Spinal cord (tissue), 10 donors: Measurements from ENCODE around the gene NT5DC2. TPM values are rescaled to one million over a fixed set of nuclear protein-coding genes. Genes with fewer than 3 reads are reported as not detected.
A peak's percentile ranks its signal among the peaks of the same experiment; 100 is the strongest.

ENCODE experiments used
- DNase-seq, 6 donors: peaks; one replicate each; pipeline versions ENCODE4 v3.0.0 to v3.0.0-alpha.2; 2013 to 2015; ENCODE audit warnings: low spot score in 6 of 6, low read depth in 4 of 6
- H3K27ac ChIP-seq: one replicate; pipeline ENCODE4 v1.5.1; 2013; ENCODE audit warnings: low read depth, low read length, control low read depth
- H3K27me3 ChIP-seq: one replicate; pipeline ENCODE4 v1.6.1; 2013; ENCODE audit warnings: low read length; ENCODE audit not compliant: control insufficient read depth, insufficient read depth
- H3K36me3 ChIP-seq: one replicate; pipeline ENCODE4 v1.6.1; 2013; ENCODE audit warnings: low read length; ENCODE audit not compliant: control insufficient read depth, insufficient read depth
- H3K4me1 ChIP-seq: one replicate; pipeline ENCODE4 v1.6.1; 2013; ENCODE audit warnings: low read length; ENCODE audit not compliant: control insufficient read depth, insufficient read depth
- H3K4me3 ChIP-seq: one replicate; pipeline ENCODE4 v1.5.1; 2013; ENCODE audit warnings: low read depth, low read length, control low read depth
- H3K9me3 ChIP-seq: one replicate; pipeline ENCODE4 v1.6.1; 2013; ENCODE audit warnings: low read length; ENCODE audit not compliant: control insufficient read depth, insufficient read depth
- WGBS: methylation state at CpG from one replicate; pipeline ENCODE4 v1.1.5; 2013; ENCODE audit warnings: missing lambda C conversion rate; ENCODE audit not compliant: insufficient coverage; 5-methylcytosine and 5-hydroxymethylcytosine counted together
- polyA plus RNA-seq, 2 donors: library from polyadenylated mRNA; unstranded; fragments of 120-200 nt; gene quantifications; one replicate each; pipeline ENCODE4 v1.2.1, GENCODE V29; 2013; ENCODE audit not compliant: insufficient read length in 2 of 2
- total RNA-seq, 2 donors: library from RNA; depleted of rRNA in 1 of 2; stranded (reverse); fragments of 120-200 nt in 1 of 2; fragments of >200 nt in 1 of 2; gene quantifications; one replicate each; pipeline versions ENCODE4 v1.2.3 to v1.2.4, GENCODE V29; 2013 to 2014
- donor health status: healthy.

NT5DC2 gene
- total and polyA plus RNA-seq, 4 donors = 33.6 to 205 (median 144) TPM

DNA sequence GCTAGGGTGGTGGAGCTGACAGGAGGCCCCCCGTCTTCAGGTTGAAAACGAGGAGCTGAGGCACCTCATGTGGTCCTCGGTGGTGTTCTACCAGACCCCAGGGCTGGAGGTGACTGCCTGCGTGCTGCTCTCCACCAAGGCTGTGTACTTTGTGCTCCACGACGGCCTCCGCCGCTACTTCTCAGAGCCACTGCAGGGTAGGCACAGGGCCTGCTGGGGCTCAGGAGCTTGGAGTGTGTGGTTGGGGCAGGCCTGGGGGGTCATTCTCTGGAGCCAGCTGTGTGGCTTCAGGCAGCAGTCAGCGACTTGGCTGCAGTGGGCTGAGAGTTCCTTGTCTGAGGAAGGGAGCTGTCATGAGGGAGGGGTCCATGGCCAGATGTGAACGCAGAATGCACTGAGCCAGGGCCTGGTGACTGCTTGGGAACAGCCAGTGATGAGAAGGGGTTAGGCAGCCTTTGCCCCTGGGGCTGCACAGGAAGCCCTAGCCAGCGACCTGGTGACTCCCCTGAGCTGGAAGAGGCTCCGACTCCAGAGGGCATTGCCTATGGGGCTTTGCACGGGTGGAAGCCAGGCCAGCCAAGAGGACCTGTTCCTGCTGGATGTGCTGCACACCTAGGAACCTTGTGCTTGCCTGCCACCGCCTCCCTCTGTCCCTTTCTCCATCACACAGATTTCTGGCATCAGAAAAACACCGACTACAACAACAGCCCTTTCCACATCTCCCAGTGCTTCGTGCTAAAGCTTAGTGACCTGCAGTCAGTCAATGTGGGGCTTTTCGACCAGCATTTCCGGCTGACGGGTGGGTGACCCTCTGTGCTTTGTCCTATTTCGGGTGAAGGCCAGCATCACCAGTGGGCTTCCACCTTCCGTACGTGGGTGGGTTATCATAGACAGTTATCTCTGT lies 43.4 kb downstream of the NT5DC2 start:
- Histone ChIP-seq H3K27ac (no peak overlapping the region), H3K4me3 (no peak overlapping the region)
- DNase-seq = no peak

DNA sequence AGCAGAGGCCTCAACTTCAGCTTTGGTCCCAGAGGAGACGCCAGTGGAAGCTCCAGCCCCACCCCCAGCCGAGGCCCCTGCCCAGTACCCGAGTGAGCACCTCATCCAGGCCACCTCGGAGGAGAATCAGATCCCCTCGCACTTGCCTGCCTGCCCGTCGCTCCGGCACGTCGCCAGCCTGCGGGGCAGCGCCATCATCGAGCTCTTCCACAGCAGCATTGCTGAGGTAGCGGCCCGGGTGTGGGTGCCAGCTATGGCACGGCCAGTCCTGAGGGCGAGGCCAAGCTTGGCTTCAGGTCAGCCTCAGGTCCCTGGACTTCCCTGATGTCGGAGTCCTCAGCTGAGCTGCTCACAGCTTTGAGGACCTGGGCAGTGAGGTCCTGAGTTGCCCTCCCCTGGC lies 44.2 kb downstream of the NT5DC2 start:
- H3K4me1 ChIP-seq = peaks cover 42% of the 10 kb centered on the region
- no peak overlapping the region for H3K4me3 ChIP-seq
- H3K9me3 ChIP-seq = no peaks in the 10 kb centered on the region
- 96% methylated on average over 18 of the region's 18 CpGs for WGBS
- no peak overlapping the region for H3K27ac ChIP-seq
- no peaks in the 10 kb centered on the region for H3K27me3 ChIP-seq
- no peak for DNase-seq
- peaks cover 100% of the 10 kb centered on the region for H3K36me3 ChIP-seq

More for the DNA sequence above, 43.4 kb downstream of the NT5DC2 start:
- Histone ChIP-seq H3K9me3 (no peaks in the 10 kb centered on the region), H3K27me3 (no peaks in the 10 kb centered on the region), H3K4me1 (peaks cover 38% of the 10 kb centered on the region), H3K36me3 (peaks cover 97% of the 10 kb centered on the region)
- WGBS = 86% methylated on average over 22 of the region's 22 CpGs

DNA sequence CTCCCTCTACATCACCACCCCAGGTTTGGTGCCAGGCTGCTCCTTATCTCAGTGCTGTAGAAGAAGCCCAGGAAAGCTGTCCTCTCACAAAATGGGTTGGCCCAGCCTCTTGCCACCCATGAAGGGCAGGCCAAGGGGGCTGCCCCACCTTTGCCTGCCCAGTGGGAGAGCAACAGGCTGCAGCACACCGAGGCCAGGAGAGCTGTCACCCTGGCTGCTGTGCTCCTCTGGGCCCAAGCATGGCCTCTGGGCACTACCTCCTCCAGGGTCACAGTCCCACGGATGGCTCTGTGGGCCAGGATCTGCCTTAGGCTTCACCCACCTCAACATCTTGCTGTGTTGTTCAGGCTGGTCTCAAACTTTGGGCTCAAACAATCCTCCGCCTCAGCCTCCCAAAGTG lies 44.9 kb downstream of the NT5DC2 start:
- H3K27ac ChIP-seq = no peak overlapping the region
- WGBS = 87% methylated on average over 3 of the region's 3 CpGs

DNA sequence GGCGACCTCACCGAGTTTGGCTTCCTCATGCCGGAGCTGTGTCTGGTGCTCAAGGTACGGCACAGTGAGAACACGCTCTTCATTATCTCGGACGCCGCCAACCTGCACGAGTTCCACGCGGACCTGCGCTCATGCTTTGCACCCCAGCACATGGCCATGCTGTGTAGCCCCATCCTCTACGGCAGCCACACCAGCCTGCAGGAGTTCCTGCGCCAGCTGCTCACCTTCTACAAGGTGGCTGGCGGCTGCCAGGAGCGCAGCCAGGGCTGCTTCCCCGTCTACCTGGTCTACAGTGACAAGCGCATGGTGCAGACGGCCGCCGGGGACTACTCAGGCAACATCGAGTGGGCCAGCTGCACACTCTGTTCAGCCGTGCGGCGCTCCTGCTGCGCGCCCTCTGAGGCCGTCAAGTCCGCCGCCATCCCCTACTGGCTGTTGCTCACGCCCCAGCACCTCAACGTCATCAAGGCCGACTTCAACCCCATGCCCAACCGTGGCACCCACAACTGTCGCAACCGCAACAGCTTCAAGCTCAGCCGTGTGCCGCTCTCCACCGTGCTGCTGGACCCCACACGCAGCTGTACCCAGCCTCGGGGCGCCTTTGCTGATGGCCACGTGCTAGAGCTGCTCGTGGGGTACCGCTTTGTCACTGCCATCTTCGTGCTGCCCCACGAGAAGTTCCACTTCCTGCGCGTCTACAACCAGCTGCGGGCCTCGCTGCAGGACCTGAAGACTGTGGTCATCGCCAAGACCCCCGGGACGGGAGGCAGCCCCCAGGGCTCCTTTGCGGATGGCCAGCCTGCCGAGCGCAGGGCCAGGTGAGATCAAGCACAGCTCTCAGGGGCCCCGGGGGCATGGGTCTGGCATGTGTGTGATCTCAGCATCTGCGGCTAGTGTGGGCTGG lies 45.6 kb downstream of the NT5DC2 start:
- Histone ChIP-seq H3K4me1 (peaks cover 43% of the 10 kb centered on the region), H3K36me3 (peaks cover 94% of the 10 kb centered on the region), H3K27ac (no peak overlapping the region), H3K9me3 (no peaks in the 10 kb centered on the region), H3K4me3 (no peak overlapping the region), H3K27me3 (no peaks in the 10 kb centered on the region)
- no peak for DNase-seq
- 96% methylated on average over 58 of the region's 59 CpGs for WGBS

More for the DNA sequence above, 44.9 kb downstream of the NT5DC2 start:
- H3K4me3 ChIP-seq = no peak overlapping the region
- no peak for DNase-seq
- no peaks in the 10 kb centered on the region for H3K9me3 ChIP-seq
- peaks cover 94% of the 10 kb centered on the region for H3K36me3 ChIP-seq
- no peaks in the 10 kb centered on the region for H3K27me3 ChIP-seq
- peaks cover 38% of the 10 kb centered on the region for H3K4me1 ChIP-seq

DNA sequence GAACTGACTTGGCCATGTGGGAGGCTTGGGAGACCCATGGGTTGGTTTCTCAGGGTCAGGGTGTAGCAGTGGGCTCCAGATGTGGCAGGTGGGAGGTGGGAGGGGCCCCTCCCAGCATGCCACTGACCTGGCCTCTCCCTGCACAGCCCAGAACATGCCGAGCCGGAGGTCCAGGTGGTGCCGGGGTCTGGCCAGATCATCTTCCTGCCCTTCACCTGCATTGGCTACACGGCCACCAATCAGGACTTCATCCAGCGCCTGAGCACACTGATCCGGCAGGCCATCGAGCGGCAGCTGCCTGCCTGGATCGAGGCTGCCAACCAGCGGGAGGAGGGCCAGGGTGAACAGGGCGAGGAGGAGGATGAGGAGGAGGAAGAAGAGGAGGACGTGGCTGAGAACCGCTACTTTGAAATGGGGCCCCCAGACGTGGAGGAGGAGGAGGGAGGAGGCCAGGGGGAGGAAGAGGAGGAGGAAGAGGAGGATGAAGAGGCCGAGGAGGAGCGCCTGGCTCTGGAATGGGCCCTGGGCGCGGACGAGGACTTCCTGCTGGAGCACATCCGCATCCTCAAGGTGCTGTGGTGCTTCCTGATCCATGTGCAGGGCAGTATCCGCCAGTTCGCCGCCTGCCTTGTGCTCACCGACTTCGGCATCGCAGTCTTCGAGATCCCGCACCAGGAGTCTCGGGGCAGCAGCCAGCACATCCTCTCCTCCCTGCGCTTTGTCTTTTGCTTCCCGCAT lies 46.4 kb downstream of the NT5DC2 start:
- peaks cover 43% of the 10 kb centered on the region for H3K4me1 ChIP-seq
- H3K27me3 ChIP-seq = no peaks in the 10 kb centered on the region
- H3K36me3 ChIP-seq = peaks cover 94% of the 10 kb centered on the region
- no peaks in the 10 kb centered on the region for H3K9me3 ChIP-seq
- H3K4me3 ChIP-seq = no peak overlapping the region
- WGBS = 95% methylated on average over 31 of the region's 31 CpGs
- no peak overlapping the region for H3K27ac ChIP-seq
- DNase-seq = no peak

DNA sequence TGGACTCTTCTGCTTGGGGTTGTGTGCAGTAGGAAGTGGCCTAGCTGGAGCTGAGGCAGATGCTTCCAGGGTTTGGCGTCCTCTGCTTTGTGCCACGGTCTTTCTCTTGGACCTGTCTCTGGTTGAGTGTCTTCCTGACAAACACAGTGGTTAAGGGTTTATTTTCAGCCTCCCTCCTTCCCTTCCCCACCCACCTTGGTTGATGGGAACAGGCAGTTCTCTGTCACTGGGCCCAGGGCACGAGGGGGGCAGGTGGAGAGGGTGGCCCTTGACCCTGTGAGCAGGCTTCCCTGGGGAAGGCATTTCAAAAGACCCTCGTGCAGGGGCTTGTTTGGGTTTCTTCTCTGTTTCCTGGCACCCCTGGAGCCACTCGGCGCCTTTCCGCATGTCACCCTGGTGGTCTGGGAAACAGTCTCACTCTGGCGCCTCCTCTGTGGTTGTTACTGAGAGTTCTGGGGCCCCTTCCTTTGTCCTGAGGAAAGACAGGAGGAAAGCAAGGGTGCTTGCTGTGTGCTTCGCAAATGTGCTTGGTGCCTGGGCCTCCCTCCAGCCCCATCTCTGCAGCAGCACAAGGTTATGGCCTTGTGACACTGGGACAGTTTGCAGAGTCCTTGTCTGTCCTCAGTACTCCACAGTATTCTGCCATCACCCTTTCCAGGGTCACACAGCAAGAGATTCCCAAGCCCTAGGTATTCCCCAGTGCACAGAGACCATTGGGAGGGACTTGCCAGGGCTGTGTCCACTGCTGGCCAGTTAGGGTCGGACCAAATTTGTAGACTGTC lies 48.8 kb downstream of the NT5DC2 start:
- Histone ChIP-seq H3K27me3 (no peaks in the 10 kb centered on the region), H3K4me3 (no peak overlapping the region), H3K4me1 (peaks cover 43% of the 10 kb centered on the region), H3K27ac (peak overlapping the region; percentile 80), H3K36me3 (peaks cover 94% of the 10 kb centered on the region), H3K9me3 (no peaks in the 10 kb centered on the region)
- 54% methylated on average over 8 of the region's 10 CpGs for WGBS
- no peak for DNase-seq

DNA sequence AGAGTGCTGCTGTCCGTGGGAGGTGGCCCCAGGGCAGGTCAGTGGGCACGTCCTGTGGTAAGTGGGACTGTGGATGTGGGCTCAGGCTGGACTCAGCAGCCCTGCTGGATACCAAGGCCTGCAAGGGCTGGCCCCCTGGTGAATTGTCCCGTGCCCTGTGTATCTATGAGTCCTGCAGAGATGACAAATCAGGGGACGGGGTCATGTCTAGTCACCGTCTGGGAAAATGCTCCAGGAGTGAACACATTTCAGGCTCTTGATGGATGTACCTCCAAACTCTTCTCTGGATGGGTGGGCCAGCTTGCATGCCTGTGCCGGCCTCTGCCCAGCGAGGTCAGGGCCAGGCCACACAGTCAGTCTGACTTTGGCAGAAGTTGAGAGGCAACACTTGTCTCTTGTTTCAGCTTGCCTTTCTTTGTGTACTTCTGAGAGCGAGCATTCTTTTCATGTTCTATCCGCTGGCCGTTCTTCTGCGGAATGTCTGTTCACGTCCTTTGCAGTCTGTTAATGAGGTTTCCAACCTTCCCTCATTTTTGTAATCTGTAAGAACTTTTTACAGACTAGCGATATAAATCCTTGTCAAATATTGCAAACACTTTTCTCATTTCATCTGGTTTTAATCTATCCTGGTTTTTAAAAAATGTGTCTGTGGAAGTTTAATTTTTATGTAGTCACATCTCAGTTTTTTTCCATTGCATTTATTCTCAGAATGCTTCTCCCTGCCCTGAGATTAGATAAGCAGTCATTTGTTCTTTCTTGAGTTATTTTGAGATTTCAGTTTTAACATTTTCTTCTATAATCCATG lies 49.9 kb downstream of the NT5DC2 start:
- 24% methylated on average over 12 of the region's 13 CpGs for WGBS
- Histone ChIP-seq H3K27ac (peak overlapping the region; percentile 83), H3K4me1 (peaks cover 43% of the 10 kb centered on the region), H3K36me3 (peaks cover 94% of the 10 kb centered on the region), H3K9me3 (no peaks in the 10 kb centered on the region), H3K4me3 (no peak overlapping the region), H3K27me3 (no peaks in the 10 kb centered on the region)
- peak in 4 of 6 donors; percentile 4 to 55 (median 22) for DNase-seq

DNA sequence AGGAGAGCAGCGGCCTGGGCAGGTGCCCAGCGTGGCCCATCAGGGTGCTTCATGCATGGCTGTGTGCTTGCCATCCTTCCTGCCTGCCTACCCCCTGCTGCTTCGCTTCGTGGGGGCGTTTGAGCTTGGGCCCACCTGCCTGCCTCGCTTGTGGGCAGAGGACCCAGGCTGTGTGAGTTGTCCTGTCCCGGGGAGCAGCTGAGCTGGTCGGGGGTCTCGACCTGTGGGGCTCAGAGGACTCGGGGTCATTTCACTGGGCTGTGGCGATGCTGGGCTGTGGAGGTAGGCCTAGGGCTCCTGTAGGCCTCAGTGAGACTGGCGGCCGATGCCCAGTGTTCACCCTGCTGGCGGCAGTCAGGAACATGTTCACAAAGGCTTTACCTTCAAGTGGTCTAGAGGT lies 50.6 kb downstream of the NT5DC2 start:
- Histone ChIP-seq H3K27ac (peak overlapping the region; percentile 83), H3K4me1 (peaks cover 43% of the 10 kb centered on the region)
- 84% methylated on average over 14 of the region's 14 CpGs for WGBS

More for the DNA sequence above, 50.6 kb downstream of the NT5DC2 start:
- no peak for DNase-seq
- Histone ChIP-seq H3K27me3 (no peaks in the 10 kb centered on the region), H3K4me3 (no peak overlapping the region), H3K9me3 (no peaks in the 10 kb centered on the region), H3K36me3 (peaks cover 94% of the 10 kb centered on the region)
